Measurements from ENCODE around the gene IGF2. TPM values are rescaled to one million over a fixed set of nuclear protein-coding genes. Genes with fewer than 3 reads are reported as not detected.
A peak's percentile ranks its signal among the peaks of the same experiment; 100 is the strongest.

IGF2 gene
- total RNA-seq (2013; cell fraction: nucleolus; rRNA removed) = not detected in 2 replicates
- total RNA-seq (2014; rRNA removed) = not detected in 2 replicates
- total RNA-seq (2014; rRNA removed; fragmentation: Illumina TruSeq; extraction: Trizol) = not detected in 2 replicates
- 0.35 and 0.41 TPM in 2 replicates for total RNA-seq (2021)
- polyA plus RNA-seq (2011; ENCODE audit: low read depth) = not detected
- 0.03 TPM in 1 of 2 replicates, not detected in the other for polyA plus RNA-seq (2011; rRNA removed)
- polyA plus RNA-seq (2011; cell fraction: cytosol; rRNA removed) = 0.02 TPM in 1 of 2 replicates, not detected in the other
- 0.04 TPM in 1 of 2 replicates, not detected in the other for polyA plus RNA-seq (2011; cell fraction: nucleus; rRNA removed)
- polyA plus RNA-seq (2012) = not detected in 2 replicates
- polyA plus RNA-seq (2014; fragmentation: Illumina TruSeq; extraction: Trizol) = not detected in 2 replicates
- not detected for polyA plus RNA-seq (2014; fragmentation: Nextera tagmentation; extraction: Ambion mirVana)
- polyA plus RNA-seq (2014; rRNA removed) = not detected in 2 replicates
- polyA plus RNA-seq (2016; fragmentation: Nextera tagmentation; extraction: Ambion mirVana) = not detected
- 0.21 TPM in 1 of 2 replicates, not detected in the other for polyA minus RNA-seq (2011; rRNA and poly(A)+ RNA removed)
- polyA minus RNA-seq (2011; cell fraction: cytosol; rRNA and poly(A)+ RNA removed) = not detected in 2 replicates
- polyA minus RNA-seq (2011; cell fraction: nucleus; rRNA and poly(A)+ RNA removed) = not detected in 2 replicates
- Bru-seq, nascent RNA = percentile 7 among the genes with signal in this experiment
- BruChase-seq, experiment 1, labeled RNA remaining after a 6-hour chase = not detected
- BruChase-seq, experiment 2, labeled RNA remaining after a 2-hour chase = not detected
- long read RNA-seq, experiment 1 = 0 reads
- long read RNA-seq, experiment 2 = 0 reads

DNA sequence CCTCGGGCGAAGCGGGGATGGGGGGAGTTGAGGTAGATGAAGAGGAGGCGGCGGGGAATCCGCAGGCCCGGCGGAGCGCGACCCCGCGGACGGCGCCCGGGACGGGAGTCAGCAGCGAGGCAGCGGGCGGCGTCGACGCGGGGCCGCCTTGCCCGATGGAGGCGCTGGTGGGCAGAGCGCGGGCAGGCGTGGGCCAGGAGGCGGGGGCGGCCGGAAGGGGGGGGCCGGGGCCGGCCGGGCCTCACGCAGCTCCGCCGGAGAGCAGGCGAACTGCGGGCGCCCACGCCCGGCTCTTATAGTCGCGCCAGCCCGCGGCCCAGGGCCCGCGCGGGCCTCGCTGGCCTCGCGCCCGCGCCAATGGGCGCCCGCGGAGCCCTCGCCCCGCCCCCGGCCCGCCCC, at the start of gene IGF2:
Gene IGF2, minus strand, starts transcription at position 267 of the 399 bp plus-strand sequence. CDS start 3,866 bp downstream, outside the sequence.
- Histone ChIP-seq H2AFZ (ENCODE audit: control insufficient read depth, low read depth, low read length) (no peak within 1 kb of the TSS), H3K27me3 (replicated peaks in 1 of 2; ENCODE audit: control insufficient read depth in 2 of 2, insufficient read depth in 2 of 2, low read length in 1 of 2) (peaks cover 3 to 5% of the 10 kb centered on the region in 2 experiments; a peak in 3 of 4 replicates), H3K4me2 (ENCODE audit: control insufficient read depth, insufficient read depth) (no peak within 1 kb of the TSS), H3K79me2 (ENCODE audit: control insufficient read depth, insufficient read depth, low read length) (no peaks in the 10 kb centered on the region), H3K9ac (ENCODE audit: control insufficient read depth, insufficient read depth, low read length) (no peak within 1 kb of the TSS), H3K36me3 (ENCODE audit: control insufficient read depth in 2 of 2, insufficient read depth in 2 of 2, low read length in 1 of 2) (no peaks in the 10 kb centered on the region), H4K20me1 (ENCODE audit: control insufficient read depth, insufficient read depth) (no peaks in the 10 kb centered on the region), H3K4me3 (no peak within 1 kb of the TSS), H3K27ac (ENCODE audit: control insufficient read depth, insufficient read depth) (no peak within 1 kb of the TSS), H3K4me1 (ENCODE audit: control insufficient read depth, insufficient read depth, low read length) (no peaks in the 10 kb centered on the region), H3K9me3 (replicated peaks; ENCODE audit: control insufficient read depth, insufficient read depth, low read length) (no peaks in the 10 kb centered on the region)
- in situ Hi-C loops (cut with MboI) (no loop called here), intact Hi-C loops (cut with micrococcal nuclease; ENCODE audit: unreplicated experiment) (no loop called here)
- ChIA-PET RAD21 (ENCODE audit: unreplicated experiment) (no interaction called here), POLR2A (no interaction called here), CTCF (no interaction called here), SMC1A (ENCODE audit: uncharacterized antibody, unreplicated experiment) (no interaction called here)
- ATAC-seq (no peak), DNase-seq (ENCODE audit: low read depth, low spot score) (no peak), FAIRE-seq (no peak)
- TF ChIP-seq ZBED1 (IDR thresholded peaks at IDR 0.05; ENCODE audit: borderline replicate concordance) (no peak), TCF12 (IDR thresholded peaks at IDR 0.05; ENCODE audit: low read depth, low read length) (no peak), CBX5 (IDR thresholded peaks at IDR 0.05; ENCODE audit: low read depth) (no peak), FOS (IDR thresholded peaks at IDR 0.05; ENCODE audit: borderline replicate concordance, extremely low read depth, insufficient read length) (no peak), NKRF (conservative IDR thresholded peaks at IDR 0.05) (no peak), ESRRA (IDR thresholded peaks at IDR 0.05; ENCODE audit: low read length) (no peak), SIN3A (IDR thresholded peaks at IDR 0.05; ENCODE audit: low read depth, low read length) (no peak), SRF (IDR thresholded peaks at IDR 0.05; ENCODE audit: low read depth in 2 of 2, low read length in 2 of 2) (no peak), MLLT1 (IDR thresholded peaks at IDR 0.05) (no peak), SPI1 (IDR thresholded peaks at IDR 0.05; ENCODE audit: borderline replicate concordance, insufficient read depth, low read depth, low read length) (no peak), GATAD2B (conservative IDR thresholded peaks at IDR 0.05; ENCODE audit: low read depth) (no peak), ZNF384 (IDR thresholded peaks at IDR 0.05; ENCODE audit: borderline replicate concordance, low read depth, low read length) (no peak), TAF1 (IDR thresholded peaks at IDR 0.05; ENCODE audit: borderline replicate concordance, low read depth, low read length) (no peak), FOXM1 (IDR thresholded peaks at IDR 0.05; ENCODE audit: low read depth, low read length) (no peak), HDAC6 (IDR thresholded peaks at IDR 0.05; ENCODE audit: unreplicated experiment) (no peak), RELA (IDR thresholded peaks at IDR 0.05; ENCODE audit: borderline replicate concordance, partially characterized antibody) (no peak), ETV6 (conservative IDR thresholded peaks at IDR 0.05 in 1 of 2, IDR thresholded peaks at IDR 0.05 in 1 of 2; ENCODE audit: borderline replicate concordance in 1 of 2, low read depth in 1 of 2) (no peak), CHD4 (IDR thresholded peaks at IDR 0.05) (no peak), RFX5 (IDR thresholded peaks at IDR 0.05; ENCODE audit: low read depth, low read length) (no peak)
- WGBS (ENCODE audit: insufficient coverage, insufficient replicate concordance, low lambda C conversion rate, missing lambda C conversion rate) = 29% methylated on average over 19 of the region's 62 CpGs
- BruUV-seq (replicated peaks) = no TSS peak

All from GM12878 (cell line).